Activated B cell treated with CpG ODN at 0.5 μM for 24 hours (primary cell): ENCODE results near the gene ACADM. TPM values are rescaled to one million over a fixed set of nuclear protein-coding genes. Genes with fewer than 3 reads are reported as not detected.

Experiments
- ATAC-seq: fragments of 200-7000 bp; cut with Tn5 transposase; one replicate; pipeline ENCODE4 v1.10.0; 2021; ENCODE audit warnings: low read depth, mild to moderate bottlenecking, moderate library complexity
- CTCF ChIA-PET: fragments of 350-600 bp; sonication (Branson Sonifier 250); formaldehyde crosslinking; loops from one replicate; lab custom pipeline; 2021; ENCODE audit warnings: antibody characterized with exemption; lab: Charles Lee
- POLR2A ChIA-PET: fragments of 350-600 bp; sonication (Branson Sonifier 250); formaldehyde crosslinking; loops from one replicate; lab custom pipeline; 2021; ENCODE audit warnings: antibody characterized with exemption; lab: Charles Lee
- DNase-seq: peaks from one replicate; pipeline ENCODE4 v3.0.0; 2022
- H3K27ac Mint-ChIP-seq: one replicate; pipeline ENCODE4 v1.8.0; 2020; ENCODE audit warnings: mixed read lengths
- H3K27me3 Mint-ChIP-seq: one replicate; pipeline ENCODE4 v1.8.0; 2021; ENCODE audit warnings: mixed read lengths
- H3K36me3 Mint-ChIP-seq: one replicate; pipeline ENCODE4 v1.8.0; 2021; ENCODE audit warnings: low read depth, mixed read lengths
- H3K4me1 Mint-ChIP-seq: one replicate; pipeline ENCODE4 v1.8.0; 2021; ENCODE audit warnings: mixed read lengths
- H3K4me3 Mint-ChIP-seq: one replicate; pipeline ENCODE4 v1.8.0; 2020; ENCODE audit warnings: mild to moderate bottlenecking, mixed read lengths
- H3K9me3 Mint-ChIP-seq: one replicate; pipeline ENCODE4 v1.8.0; 2020; ENCODE audit warnings: mixed read lengths
- intact Hi-C: fragments of 100-400 bp; cut with micrococcal nuclease; formaldehyde crosslinking; loops from one replicate; pipeline ENCODE4 v1.15.1; 2024
- total RNA-seq: library from RNA; stranded (reverse); gene quantifications from 2 replicates; pipeline ENCODE4 v1.2.3, GENCODE V29; 2022
- TF ChIP-seq, protein P1 (sequence below): fragments of 200-600 bp; IDR thresholded peaks from one replicate; pipeline ENCODE4 v1.8.0; 2022; ENCODE audit warnings: antibody characterized with exemption, mild to moderate bottlenecking

The ACADM gene
- total RNA-seq, 1 donor from 2014 or later: 49.4 TPM

DNA sequence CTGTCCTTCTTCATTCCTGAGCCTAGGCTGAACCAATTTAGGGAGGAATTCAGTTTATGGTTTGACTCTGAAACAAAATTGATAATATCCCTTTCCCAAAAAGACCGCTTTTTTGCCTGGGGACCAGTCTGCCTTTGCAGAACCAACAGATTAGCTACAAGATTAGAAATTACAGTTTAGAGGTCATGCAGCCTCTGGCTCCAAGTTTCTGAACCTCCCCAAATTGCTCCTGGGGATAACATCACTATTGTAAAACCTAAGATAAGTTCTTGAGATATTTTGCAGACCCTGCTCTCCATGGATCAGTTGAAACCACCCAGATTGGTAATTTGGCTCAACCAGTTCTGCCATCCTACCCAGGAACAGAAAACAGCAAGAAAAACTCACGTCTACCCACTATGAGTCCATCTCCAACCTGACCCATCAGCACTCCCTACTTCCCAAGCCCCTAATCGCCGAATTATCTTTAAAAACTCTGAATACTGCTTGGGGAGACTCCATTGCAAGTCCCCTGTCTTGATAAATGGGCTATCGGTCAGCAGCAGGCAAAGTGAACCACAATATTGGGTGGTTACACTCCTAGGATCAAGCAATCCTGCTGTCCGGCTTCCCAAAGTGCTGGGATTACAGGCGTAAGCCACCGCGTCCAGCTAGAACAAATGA is 60.9 kb downstream of the ACADM start:
- Mint-ChIP-seq H3K36me3 (peaks cover 45% of the 10 kb centered on the region), H3K4me1 (peaks cover 58% of the 10 kb centered on the region), H3K4me3 (peak overlapping the region; percentile 98), H3K27me3 (no peaks in the 10 kb centered on the region), H3K9me3 (no peaks in the 10 kb centered on the region), H3K27ac (peak overlapping the region; percentile 97)
- ATAC-seq (peak; percentile 0), DNase-seq (no peak)
- intact Hi-C loops: loop anchor here (5.0 to 10.0 kb wide), 5 partner anchors 171 to 1992 kb away; partner anchors contain the start of genes FPGT, LRRIQ3, MIGA1 and SLC44A5
- ChIA-PET POLR2A (interaction anchor here (0.6 to 3.1 kb wide), 18 partner anchors 8 to 1897 kb away, joined by 3 to 45 read pairs (median 4); partner anchors contain the start of genes ACADM, CRYZ, MSH4 and ST6GALNAC3), CTCF (interaction anchor here (1.7 kb wide), 1 partner anchor 58 kb away, joined by 4 read pairs; no protein-coding TSS in a partner anchor)
- TF ChIP-seq, protein P1, sequence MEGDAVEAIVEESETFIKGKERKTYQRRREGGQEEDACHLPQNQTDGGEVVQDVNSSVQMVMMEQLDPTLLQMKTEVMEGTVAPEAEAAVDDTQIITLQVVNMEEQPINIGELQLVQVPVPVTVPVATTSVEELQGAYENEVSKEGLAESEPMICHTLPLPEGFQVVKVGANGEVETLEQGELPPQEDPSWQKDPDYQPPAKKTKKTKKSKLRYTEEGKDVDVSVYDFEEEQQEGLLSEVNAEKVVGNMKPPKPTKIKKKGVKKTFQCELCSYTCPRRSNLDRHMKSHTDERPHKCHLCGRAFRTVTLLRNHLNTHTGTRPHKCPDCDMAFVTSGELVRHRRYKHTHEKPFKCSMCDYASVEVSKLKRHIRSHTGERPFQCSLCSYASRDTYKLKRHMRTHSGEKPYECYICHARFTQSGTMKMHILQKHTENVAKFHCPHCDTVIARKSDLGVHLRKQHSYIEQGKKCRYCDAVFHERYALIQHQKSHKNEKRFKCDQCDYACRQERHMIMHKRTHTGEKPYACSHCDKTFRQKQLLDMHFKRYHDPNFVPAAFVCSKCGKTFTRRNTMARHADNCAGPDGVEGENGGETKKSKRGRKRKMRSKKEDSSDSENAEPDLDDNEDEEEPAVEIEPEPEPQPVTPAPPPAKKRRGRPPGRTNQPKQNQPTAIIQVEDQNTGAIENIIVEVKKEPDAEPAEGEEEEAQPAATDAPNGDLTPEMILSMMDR: no peak

- Mint-ChIP-seq H3K27me3 (no peaks in the 10 kb centered on the region), H3K27ac (peak within 1 kb of the TSS; percentile 97), H3K4me3 (peak within 1 kb of the TSS; percentile 98), H3K4me1 (peaks cover 65% of the 10 kb centered on the region), H3K9me3 (no peaks in the 10 kb centered on the region), H3K36me3 (peaks cover 52% of the 10 kb centered on the region)
- ChIA-PET POLR2A (interaction anchor here (0.6 to 3.1 kb wide), 19 partner anchors 9 to 1897 kb away, joined by 3 to 45 read pairs (median 4); partner anchors contain the start of genes ACADM, CRYZ, MSH4 and ST6GALNAC3), CTCF (interaction anchor here (1.0 to 1.7 kb wide), 2 partner anchors 13 to 59 kb away, joined by 4 read pairs; no protein-coding TSS in a partner anchor)
- ATAC-seq (peak; percentile 92), DNase-seq (peak; percentile 89)
- TF ChIP-seq, protein P1: no peak
- intact Hi-C loops: loop anchor here (1.0 to 10.0 kb wide), 10 partner anchors 9 to 1991 kb away; partner anchors contain the start of genes ACADM, CRYZ, FPGT and LRRIQ3
These were observed 61.7 kb downstream of the ACADM start, which contains the start of gene RABGGTB for GRCh38 chr1:75785983-75786853. RABGGTB (plus strand) TSS chr1:75786256; CDS start chr1:75786272, 16 bp downstream.

DNA sequence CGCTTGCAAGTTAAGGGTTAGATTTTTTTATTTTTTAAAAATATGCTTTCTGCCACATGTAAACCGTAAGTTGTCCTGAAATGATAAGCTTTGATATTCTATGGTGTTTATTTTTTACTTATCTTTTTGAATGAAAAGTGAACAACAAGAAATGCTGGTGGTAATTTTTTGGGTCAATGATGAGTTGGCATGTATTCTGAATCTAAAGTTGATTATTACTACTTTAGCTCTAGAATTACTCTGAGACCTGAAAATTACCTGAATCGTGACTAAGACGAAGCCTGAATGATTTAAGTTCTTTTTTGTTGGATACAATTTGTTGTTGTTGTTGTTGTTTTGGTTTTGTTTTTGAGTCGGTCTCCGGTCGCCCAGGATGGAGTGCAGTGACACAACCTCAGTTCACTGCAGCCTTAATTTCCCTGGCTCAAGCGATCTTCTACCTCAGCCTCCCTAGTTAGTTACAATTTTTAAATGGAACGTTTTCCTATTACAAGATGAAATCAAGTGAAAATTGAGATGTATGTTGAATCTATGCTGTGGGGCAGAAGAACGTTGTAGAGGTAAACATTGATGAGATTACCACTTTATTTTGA is 62.5 kb downstream of the ACADM start:
- ATAC-seq: no peak
- CTCF ChIA-PET: interaction anchor here (1.0 kb wide), 1 partner anchor 12 kb away, joined by 4 read pairs; no protein-coding TSS in a partner anchor
- H3K27me3 Mint-ChIP-seq: no peaks in the 10 kb centered on the region
- TF ChIP-seq, protein P1: no peak
- H3K4me3 Mint-ChIP-seq: peak overlapping the region; percentile 98
- H3K9me3 Mint-ChIP-seq: no peaks in the 10 kb centered on the region
- peak overlapping the region; percentile 97 for H3K27ac Mint-ChIP-seq
- POLR2A ChIA-PET: interaction anchor here (0.8 to 3.1 kb wide), 10 partner anchors 9 to 1896 kb away, joined by 3 to 45 read pairs (median 9); partner anchors contain the start of genes ACADM, MSH4, ST6GALNAC3 and ZZZ3
- intact Hi-C loops: loop anchor here (1.0 to 10.0 kb wide), 10 partner anchors 8 to 1990 kb away; partner anchors contain the start of genes ACADM, CRYZ, FPGT and LRRIQ3
- H3K36me3 Mint-ChIP-seq: peaks cover 60% of the 10 kb centered on the region
- peaks cover 71% of the 10 kb centered on the region for H3K4me1 Mint-ChIP-seq
- no peak for DNase-seq

GRCh38 chr1:75787524-75787923 is 63.0 kb downstream of the ACADM start:
- intact Hi-C loops: loop anchor here (2.0 to 10.0 kb wide), 7 partner anchors 173 to 1990 kb away; partner anchors contain the start of genes CRYZ, FPGT, LRRIQ3 and MIGA1
- TF ChIP-seq, protein P1: no peak
- POLR2A ChIA-PET: interaction anchor here (1.0 to 1.8 kb wide), 3 partner anchors 10 to 42 kb away, joined by 3 to 10 read pairs (median 3); partner anchors contain the start of gene MSH4
- H3K27ac Mint-ChIP-seq: peak overlapping the region; percentile 97
- CTCF ChIA-PET: no interaction called here
- H3K4me3 Mint-ChIP-seq: peak overlapping the region; percentile 98
- no peak for DNase-seq
- ATAC-seq: no peak
- H3K9me3 Mint-ChIP-seq: no peaks in the 10 kb centered on the region
- no peaks in the 10 kb centered on the region for H3K27me3 Mint-ChIP-seq
- peaks cover 65% of the 10 kb centered on the region for H3K36me3 Mint-ChIP-seq
- H3K4me1 Mint-ChIP-seq: peaks cover 71% of the 10 kb centered on the region
